Rectal smooth muscle tissue (tissue), 1 donor: Measurements from ENCODE around the gene NLGN1.

ENCODE experiments used
- H3K27ac ChIP-seq: one replicate; pipeline ENCODE4 v1.7.0; 2013; ENCODE audit warnings: low read depth, low read length, inconsistent platforms
- H3K27me3 ChIP-seq: one replicate; pipeline ENCODE4 v1.7.0; 2013; ENCODE audit warnings: low read length; ENCODE audit not compliant: control insufficient read depth, insufficient read depth
- H3K36me3 ChIP-seq: one replicate; pipeline ENCODE4 v1.7.0; 2013; ENCODE audit warnings: low read length; ENCODE audit not compliant: control insufficient read depth, insufficient read depth
- H3K4me1 ChIP-seq: one replicate; pipeline ENCODE4 v1.7.0; 2013; ENCODE audit warnings: low read length; ENCODE audit not compliant: control insufficient read depth, insufficient read depth
- H3K4me3 ChIP-seq: one replicate; pipeline ENCODE4 v1.7.0; 2013; ENCODE audit warnings: low read length
- H3K9ac ChIP-seq: one replicate; pipeline ENCODE4 v1.7.0; 2013; ENCODE audit warnings: low read length

Gene NLGN1

GRCh38 chr3:174016186-174016585, 618.6 kb downstream of the NLGN1 start:
- H3K9ac ChIP-seq, result no peak overlapping the region
- H3K4me1 ChIP-seq, result no peaks in the 10 kb centered on the region
- H3K4me3 ChIP-seq, result no peak overlapping the region
- no peaks in the 10 kb centered on the region for H3K36me3 ChIP-seq
- no peak overlapping the region for H3K27ac ChIP-seq
- H3K27me3 ChIP-seq, result no peaks in the 10 kb centered on the region

GRCh38 chr3:174020156-174020555, 622.6 kb downstream of the NLGN1 start:
- Histone ChIP-seq H3K4me1 (no peaks in the 10 kb centered on the region), H3K27me3 (no peaks in the 10 kb centered on the region), H3K36me3 (no peaks in the 10 kb centered on the region), H3K9ac (no peak overlapping the region), H3K27ac (no peak overlapping the region), H3K4me3 (no peak overlapping the region)

- Histone ChIP-seq H3K36me3 (no peaks in the 10 kb centered on the region), H3K27me3 (no peaks in the 10 kb centered on the region), H3K9ac (no peak overlapping the region), H3K27ac (no peak overlapping the region), H3K4me1 (no peaks in the 10 kb centered on the region), H3K4me3 (no peak overlapping the region)
Measured at GRCh38 chr3:174023421-174023820, 625.9 kb downstream of the NLGN1 start.

- no peak overlapping the region for H3K4me3 ChIP-seq
- H3K27ac ChIP-seq, result no peak overlapping the region
- H3K4me1 ChIP-seq, result no peaks in the 10 kb centered on the region
- H3K36me3 ChIP-seq, result no peaks in the 10 kb centered on the region
- no peak overlapping the region for H3K9ac ChIP-seq
- no peaks in the 10 kb centered on the region for H3K27me3 ChIP-seq
Measured at GRCh38 chr3:174028673-174029072, 631.1 kb downstream of the NLGN1 start.

GRCh38 chr3:174035328-174035886, 637.9 kb downstream of the NLGN1 start:
- H3K27me3 ChIP-seq, result no peaks in the 10 kb centered on the region
- no peak overlapping the region for H3K4me3 ChIP-seq
- H3K9ac ChIP-seq, result no peak overlapping the region
- no peaks in the 10 kb centered on the region for H3K36me3 ChIP-seq
- H3K27ac ChIP-seq, result no peak overlapping the region
- H3K4me1 ChIP-seq, result no peaks in the 10 kb centered on the region

GRCh38 chr3:174046311-174046710, 648.8 kb downstream of the NLGN1 start:
- H3K4me1 ChIP-seq, result no peaks in the 10 kb centered on the region
- no peak overlapping the region for H3K4me3 ChIP-seq
- H3K36me3 ChIP-seq, result no peaks in the 10 kb centered on the region
- no peaks in the 10 kb centered on the region for H3K27me3 ChIP-seq
- no peak overlapping the region for H3K9ac ChIP-seq
- no peak overlapping the region for H3K27ac ChIP-seq

- H3K4me3 ChIP-seq, result no peak overlapping the region
- H3K36me3 ChIP-seq, result no peaks in the 10 kb centered on the region
- no peaks in the 10 kb centered on the region for H3K27me3 ChIP-seq
- H3K9ac ChIP-seq, result no peak overlapping the region
- H3K4me1 ChIP-seq, result no peaks in the 10 kb centered on the region
- H3K27ac ChIP-seq, result no peak overlapping the region
Measured at GRCh38 chr3:174049472-174049871, 651.9 kb downstream of the NLGN1 start.

GRCh38 chr3:174051191-174051590, 653.6 kb downstream of the NLGN1 start:
- Histone ChIP-seq H3K36me3 (no peaks in the 10 kb centered on the region), H3K4me3 (no peak overlapping the region), H3K4me1 (no peaks in the 10 kb centered on the region), H3K9ac (no peak overlapping the region), H3K27me3 (no peaks in the 10 kb centered on the region), H3K27ac (no peak overlapping the region)

- H3K27me3 ChIP-seq, result no peaks in the 10 kb centered on the region
- H3K27ac ChIP-seq, result no peak overlapping the region
- no peaks in the 10 kb centered on the region for H3K36me3 ChIP-seq
- no peaks in the 10 kb centered on the region for H3K4me1 ChIP-seq
- no peak overlapping the region for H3K9ac ChIP-seq
- no peak overlapping the region for H3K4me3 ChIP-seq
Measured at GRCh38 chr3:174058804-174059203, 661.3 kb downstream of the NLGN1 start.

- H3K4me1 ChIP-seq, result no peaks in the 10 kb centered on the region
- H3K27me3 ChIP-seq, result no peaks in the 10 kb centered on the region
- H3K4me3 ChIP-seq, result no peak overlapping the region
- no peak overlapping the region for H3K27ac ChIP-seq
- H3K9ac ChIP-seq, result no peak overlapping the region
- no peaks in the 10 kb centered on the region for H3K36me3 ChIP-seq
Measured at GRCh38 chr3:174060431-174060830, 662.9 kb downstream of the NLGN1 start.

- Histone ChIP-seq H3K27me3 (no peaks in the 10 kb centered on the region), H3K4me3 (no peak overlapping the region), H3K9ac (no peak overlapping the region), H3K4me1 (no peaks in the 10 kb centered on the region), H3K27ac (no peak overlapping the region), H3K36me3 (no peaks in the 10 kb centered on the region)
Measured at GRCh38 chr3:174061162-174061561, 663.6 kb downstream of the NLGN1 start.

- Histone ChIP-seq H3K27me3 (no peaks in the 10 kb centered on the region), H3K27ac (no peak overlapping the region), H3K4me3 (no peak overlapping the region), H3K36me3 (no peaks in the 10 kb centered on the region), H3K9ac (no peak overlapping the region), H3K4me1 (no peaks in the 10 kb centered on the region)
Measured at GRCh38 chr3:174061731-174062130, 664.2 kb downstream of the NLGN1 start.

- no peaks in the 10 kb centered on the region for H3K4me1 ChIP-seq
- H3K27ac ChIP-seq, result no peak overlapping the region
- no peaks in the 10 kb centered on the region for H3K36me3 ChIP-seq
- H3K9ac ChIP-seq, result no peak overlapping the region
- H3K27me3 ChIP-seq, result no peaks in the 10 kb centered on the region
- no peak overlapping the region for H3K4me3 ChIP-seq
Measured at GRCh38 chr3:174062923-174063322, 665.4 kb downstream of the NLGN1 start.
